ENCODE measurements around the gene RSPO1. TPM values are rescaled to one million over a fixed set of nuclear protein-coding genes. Genes with fewer than 3 reads are reported as not detected.

Gene RSPO1
- total RNA-seq, 1 experiment from 2014 or later = not detected

DNA sequence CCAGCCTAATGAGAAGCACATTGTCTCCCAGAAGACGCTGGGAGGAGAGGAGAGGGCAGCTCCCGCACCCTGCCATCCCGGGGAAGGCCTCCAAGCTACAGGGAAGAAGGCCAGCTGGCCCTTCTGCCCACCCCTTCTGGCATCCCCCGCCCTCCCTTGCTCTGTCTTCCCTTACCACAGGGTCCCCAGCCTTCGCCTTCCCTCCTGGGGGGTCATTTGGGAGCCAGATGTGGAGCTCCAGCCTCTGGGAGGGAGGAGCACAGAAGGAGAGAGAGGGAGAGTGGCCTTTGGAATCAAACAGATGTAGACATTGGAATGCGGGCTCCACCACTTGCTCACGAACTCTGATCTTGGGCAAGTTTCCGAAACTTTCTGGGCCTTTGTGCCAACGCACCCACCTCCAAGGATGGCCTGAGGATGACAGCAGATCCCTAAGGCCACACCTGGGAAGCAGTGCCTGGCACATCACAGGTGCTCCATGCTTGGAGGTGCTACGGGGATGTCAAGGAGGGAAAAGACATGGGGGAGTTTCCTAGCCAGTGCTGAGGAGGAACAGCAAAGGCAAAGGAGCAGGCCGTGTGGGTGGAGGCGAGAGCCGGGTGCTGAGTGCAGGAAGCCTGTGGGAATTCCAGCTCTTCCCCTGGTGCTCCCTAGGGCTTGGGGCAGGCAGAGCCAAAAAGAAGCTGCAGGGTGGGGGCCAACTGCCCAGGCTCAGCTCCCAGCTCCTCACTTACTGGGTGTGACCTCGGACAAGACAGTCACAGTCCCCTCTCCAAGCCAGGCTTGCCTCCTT is 23.1 kb upstream of the RSPO1 start:
- CTCF ChIA-PET = no interaction called here
- Histone ChIP-seq H3K27ac (ENCODE audit: low read depth, low read length, poor library complexity, severe bottlenecking) (no peak overlapping the region), H3K36me3 (ENCODE audit: insufficient read depth, low read length, poor library complexity, severe bottlenecking) (no peaks in the 10 kb centered on the region), H3K9me3 (ENCODE audit: low read depth, low read length, poor library complexity, severe bottlenecking) (no peaks in the 10 kb centered on the region), H3K4me1 (ENCODE audit: insufficient read depth, low read length, poor library complexity, severe bottlenecking) (no peaks in the 10 kb centered on the region), H3K4me3 (ENCODE audit: low read depth, low read length, poor library complexity, severe bottlenecking) (no peak overlapping the region), H3K27me3 (replicated peaks; ENCODE audit: insufficient read depth, low read depth, low read length, poor library complexity) (no peaks in the 10 kb centered on the region)
- intact Hi-C loops (cut with micrococcal nuclease; ENCODE audit: unreplicated experiment) = no loop called here
- no TSS peak for BruUV-seq (replicated peaks)
- no peak for TF ChIP-seq EZH2 (IDR thresholded peaks at IDR 0.05; ENCODE audit: borderline replicate concordance, low read depth, low read length, poor library complexity, severe bottlenecking)
- TF ChIP-seq, protein P1, sequence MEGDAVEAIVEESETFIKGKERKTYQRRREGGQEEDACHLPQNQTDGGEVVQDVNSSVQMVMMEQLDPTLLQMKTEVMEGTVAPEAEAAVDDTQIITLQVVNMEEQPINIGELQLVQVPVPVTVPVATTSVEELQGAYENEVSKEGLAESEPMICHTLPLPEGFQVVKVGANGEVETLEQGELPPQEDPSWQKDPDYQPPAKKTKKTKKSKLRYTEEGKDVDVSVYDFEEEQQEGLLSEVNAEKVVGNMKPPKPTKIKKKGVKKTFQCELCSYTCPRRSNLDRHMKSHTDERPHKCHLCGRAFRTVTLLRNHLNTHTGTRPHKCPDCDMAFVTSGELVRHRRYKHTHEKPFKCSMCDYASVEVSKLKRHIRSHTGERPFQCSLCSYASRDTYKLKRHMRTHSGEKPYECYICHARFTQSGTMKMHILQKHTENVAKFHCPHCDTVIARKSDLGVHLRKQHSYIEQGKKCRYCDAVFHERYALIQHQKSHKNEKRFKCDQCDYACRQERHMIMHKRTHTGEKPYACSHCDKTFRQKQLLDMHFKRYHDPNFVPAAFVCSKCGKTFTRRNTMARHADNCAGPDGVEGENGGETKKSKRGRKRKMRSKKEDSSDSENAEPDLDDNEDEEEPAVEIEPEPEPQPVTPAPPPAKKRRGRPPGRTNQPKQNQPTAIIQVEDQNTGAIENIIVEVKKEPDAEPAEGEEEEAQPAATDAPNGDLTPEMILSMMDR (conservative IDR thresholded peaks at IDR 0.05; ENCODE audit: low read depth, low read length) = no peak
- no peak for DNase-seq (ENCODE audit: low spot score)
- POLR2A ChIA-PET (ENCODE audit: low non-redundant PET) = no interaction called here

DNA sequence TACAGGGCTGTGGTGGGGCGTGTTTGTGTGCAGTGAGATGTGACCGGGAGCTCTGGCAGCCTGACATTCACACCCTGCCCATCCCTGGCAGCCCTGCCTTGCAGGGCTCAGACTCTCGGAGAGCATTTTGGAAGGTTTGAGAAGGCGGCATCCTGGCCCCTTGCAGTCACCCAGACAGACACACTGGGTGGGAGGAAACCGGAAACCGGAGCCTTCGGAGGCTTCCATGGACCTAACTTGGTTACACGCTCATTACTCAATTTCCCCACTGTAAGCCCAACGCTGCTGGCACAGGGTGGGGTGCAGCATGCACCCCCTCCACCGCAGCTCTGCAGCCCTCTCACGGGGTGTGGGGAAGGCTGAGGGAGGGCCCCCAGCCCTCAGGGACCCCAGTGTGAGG is 22.2 kb upstream of the RSPO1 start:
- Histone ChIP-seq H3K4me3 (ENCODE audit: low read depth, low read length, poor library complexity, severe bottlenecking) (no peak overlapping the region), H3K27ac (ENCODE audit: low read depth, low read length, poor library complexity, severe bottlenecking) (no peak overlapping the region), H3K9me3 (ENCODE audit: low read depth, low read length, poor library complexity, severe bottlenecking) (no peaks in the 10 kb centered on the region), H3K4me1 (ENCODE audit: insufficient read depth, low read length, poor library complexity, severe bottlenecking) (no peaks in the 10 kb centered on the region), H3K27me3 (replicated peaks; ENCODE audit: insufficient read depth, low read depth, low read length, poor library complexity) (no peaks in the 10 kb centered on the region), H3K36me3 (ENCODE audit: insufficient read depth, low read length, poor library complexity, severe bottlenecking) (no peaks in the 10 kb centered on the region)
- ChIA-PET CTCF (no interaction called here), POLR2A (ENCODE audit: low non-redundant PET) (interaction anchor here (0.5 kb wide), 1 partner anchor 1214 kb away, joined by 13 read pairs; no protein-coding TSS in a partner anchor)
- no TSS peak for BruUV-seq (replicated peaks)
- no peak for DNase-seq (ENCODE audit: low spot score)
- intact Hi-C loops (cut with micrococcal nuclease; ENCODE audit: unreplicated experiment) = no loop called here
- no peak for TF ChIP-seq EZH2 (IDR thresholded peaks at IDR 0.05; ENCODE audit: borderline replicate concordance, low read depth, low read length, poor library complexity, severe bottlenecking)
- TF ChIP-seq, protein P1 (conservative IDR thresholded peaks at IDR 0.05; ENCODE audit: low read depth, low read length) = no peak

DNA sequence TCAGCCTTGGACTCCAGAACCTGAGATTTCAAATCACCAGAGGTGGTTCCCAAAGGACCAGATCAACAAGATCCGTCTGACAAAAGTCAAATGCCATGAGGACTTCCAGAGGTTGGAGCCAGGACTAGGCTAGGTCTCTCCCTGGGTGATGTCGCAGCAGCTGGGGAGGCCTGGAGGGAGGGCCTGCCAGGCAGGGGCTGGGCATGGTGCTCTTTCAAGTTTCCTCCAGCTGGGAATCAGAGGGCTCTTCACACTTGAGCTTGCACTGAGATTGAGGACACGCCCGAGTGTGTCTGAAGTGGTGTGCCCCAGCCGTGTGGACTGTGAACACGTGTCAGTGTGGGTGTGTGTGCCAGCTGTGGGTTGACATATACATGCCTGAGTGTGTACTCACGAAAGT is 21.3 kb upstream of the RSPO1 start:
- H3K4me3 ChIP-seq (ENCODE audit: low read depth, low read length, poor library complexity, severe bottlenecking) = no peak overlapping the region
- POLR2A ChIA-PET (ENCODE audit: low non-redundant PET) = no interaction called here
- BruUV-seq (replicated peaks) = no TSS peak
- TF ChIP-seq EZH2 (IDR thresholded peaks at IDR 0.05; ENCODE audit: borderline replicate concordance, low read depth, low read length, poor library complexity, severe bottlenecking) = no peak
- TF ChIP-seq, protein P1 (conservative IDR thresholded peaks at IDR 0.05; ENCODE audit: low read depth, low read length) = no peak
- CTCF ChIA-PET = no interaction called here
- DNase-seq (ENCODE audit: low spot score) = no peak
- H3K4me1 ChIP-seq (ENCODE audit: insufficient read depth, low read length, poor library complexity, severe bottlenecking) = no peaks in the 10 kb centered on the region
- H3K27me3 ChIP-seq (replicated peaks; ENCODE audit: insufficient read depth, low read depth, low read length, poor library complexity) = no peaks in the 10 kb centered on the region
- no peaks in the 10 kb centered on the region for H3K9me3 ChIP-seq (ENCODE audit: low read depth, low read length, poor library complexity, severe bottlenecking)
- H3K27ac ChIP-seq (ENCODE audit: low read depth, low read length, poor library complexity, severe bottlenecking) = no peak overlapping the region
- intact Hi-C loops (cut with micrococcal nuclease; ENCODE audit: unreplicated experiment) = no loop called here
- no peaks in the 10 kb centered on the region for H3K36me3 ChIP-seq (ENCODE audit: insufficient read depth, low read length, poor library complexity, severe bottlenecking)

Measured in A673 (cell line).